Lung (tissue), 12 donors: ENCODE data around the gene PLA2G15. TPM values are rescaled to one million over a fixed set of nuclear protein-coding genes. Genes with fewer than 3 reads are reported as not detected.
A peak's percentile ranks its signal among the peaks of the same experiment; 100 is the strongest.

Experiments
- ATAC-seq: fragments of 200-7000 bp; cut with Tn5 transposase; one replicate; pipeline ENCODE4 v1.9.1; 2020; ENCODE audit warnings: moderate number of reproducible peaks; ENCODE audit not compliant: insufficient read depth, low FRiP score
- DNase-seq, 3 donors: peaks; one replicate each; pipeline ENCODE4 v3.0.0-alpha.2; 2013 to 2017
- H3K27ac ChIP-seq, 2 donors: one replicate each; pipeline ENCODE4 v1.5.1; 2013; ENCODE audit warnings: mild to moderate bottlenecking in 2 of 2, moderate library complexity in 2 of 2, control low read depth in 1 of 2, inconsistent platforms in 1 of 2, low read depth in 1 of 2, low read length in 1 of 2
- H3K27me3 ChIP-seq, 3 donors: one replicate each; pipeline ENCODE4 v1.5.1; 2013; ENCODE audit warnings: low read length in 2 of 3; ENCODE audit not compliant: control insufficient read depth in 3 of 3, insufficient read depth in 3 of 3
- H3K36me3 ChIP-seq, 4 donors: one replicate each; pipeline ENCODE4 v1.5.1; 2013; ENCODE audit warnings: low read length in 4 of 4, mild to moderate bottlenecking in 1 of 4, moderate library complexity in 1 of 4; ENCODE audit not compliant: control insufficient read depth in 4 of 4, insufficient read depth in 4 of 4
- H3K4me1 ChIP-seq, 5 donors: one replicate each; pipeline ENCODE4 v1.5.1; 2013; ENCODE audit warnings: low read length in 5 of 5, mild to moderate bottlenecking in 2 of 5, moderate library complexity in 1 of 5; ENCODE audit not compliant: control insufficient read depth in 5 of 5, insufficient read depth in 5 of 5
- H3K4me3 ChIP-seq: one replicate; pipeline ENCODE4 v1.5.1; 2013; ENCODE audit warnings: mild to moderate bottlenecking, control low read depth, moderate library complexity
- H3K9ac ChIP-seq, 2 donors: one replicate each; pipeline ENCODE4 v1.5.1; 2013; ENCODE audit warnings: low read length in 2 of 2, control low read depth in 1 of 2; ENCODE audit not compliant: insufficient read depth in 1 of 2
- H3K9me3 ChIP-seq, 4 donors: one replicate each; pipeline ENCODE4 v1.5.1; 2013; ENCODE audit warnings: low read length in 3 of 4, mild to moderate bottlenecking in 1 of 4, moderate library complexity in 1 of 4; ENCODE audit not compliant: control insufficient read depth in 4 of 4, insufficient read depth in 3 of 4
- WGBS, 2 donors: extraction: QIAGEN DNeasy Blood & Tissue Kit; methylation state at CpG; one replicate each; pipeline ENCODE4 v1.1.7; 2013; 5-methylcytosine and 5-hydroxymethylcytosine counted together
- polyA plus RNA-seq, 2 donors: library from polyadenylated mRNA; stranded (reverse); fragments of 200-250 nt; gene quantifications; one replicate each; pipeline ENCODE4 v1.2.1, GENCODE V29; 2013
- total RNA-seq, 2 donors: library from RNA; depleted of rRNA in 1 of 2; stranded (reverse); fragments of >200 nt in 1 of 2; gene quantifications; one replicate each; pipeline ENCODE4 v1.2.1, GENCODE V29; 2014 to 2021
- TF ChIP-seq, protein P1 (sequence below): IDR thresholded peaks from 2 replicates; pipeline ENCODE4 v1.5.1; 2012; ENCODE audit warnings: mild to moderate bottlenecking; ENCODE audit errors: control extremely low read depth, extremely low read depth
- donor health status: control.
- donor health status: control.
- donor health status: Bipolar disorder and iron deficiency.
- donor health status: healthy.
- donor health status: DM: yes; HTN: yes; CAD: no.

Gene PLA2G15
- total and polyA plus RNA-seq, 4 donors: 11.0 to 42.4 (median 19.6) TPM

- WGBS, 2 donors: 55 to 64% methylated on average over 5 of the region's 5 CpGs
- Histone ChIP-seq H3K9ac (no peak overlapping the region), H3K36me3 (peaks cover 0 to 16% (median 3%) of the 10 kb centered on the region in 4 donors), H3K4me3 (no peak overlapping the region), H3K27ac (peak overlapping the region in 1 of 2 donors; percentile 71), H3K27me3 (no peaks in the 10 kb centered on the region), H3K9me3 (peaks cover 0 to 1% (median 0%) of the 10 kb centered on the region in 4 donors), H3K4me1 (peaks cover 0 to 29% (median 3%) of the 10 kb centered on the region in 5 donors)
- TF ChIP-seq, protein P1, sequence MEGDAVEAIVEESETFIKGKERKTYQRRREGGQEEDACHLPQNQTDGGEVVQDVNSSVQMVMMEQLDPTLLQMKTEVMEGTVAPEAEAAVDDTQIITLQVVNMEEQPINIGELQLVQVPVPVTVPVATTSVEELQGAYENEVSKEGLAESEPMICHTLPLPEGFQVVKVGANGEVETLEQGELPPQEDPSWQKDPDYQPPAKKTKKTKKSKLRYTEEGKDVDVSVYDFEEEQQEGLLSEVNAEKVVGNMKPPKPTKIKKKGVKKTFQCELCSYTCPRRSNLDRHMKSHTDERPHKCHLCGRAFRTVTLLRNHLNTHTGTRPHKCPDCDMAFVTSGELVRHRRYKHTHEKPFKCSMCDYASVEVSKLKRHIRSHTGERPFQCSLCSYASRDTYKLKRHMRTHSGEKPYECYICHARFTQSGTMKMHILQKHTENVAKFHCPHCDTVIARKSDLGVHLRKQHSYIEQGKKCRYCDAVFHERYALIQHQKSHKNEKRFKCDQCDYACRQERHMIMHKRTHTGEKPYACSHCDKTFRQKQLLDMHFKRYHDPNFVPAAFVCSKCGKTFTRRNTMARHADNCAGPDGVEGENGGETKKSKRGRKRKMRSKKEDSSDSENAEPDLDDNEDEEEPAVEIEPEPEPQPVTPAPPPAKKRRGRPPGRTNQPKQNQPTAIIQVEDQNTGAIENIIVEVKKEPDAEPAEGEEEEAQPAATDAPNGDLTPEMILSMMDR: no peak
- no peak for ATAC-seq
- DNase-seq: no peak
These were observed 38.2 kb downstream of the PLA2G15 start for GRCh38 chr16:68283346-68283745.

GRCh38 chr16:68283801-68284598, 38.8 kb downstream of the PLA2G15 start:
- ATAC-seq (no peak), DNase-seq (no peak)
- Histone ChIP-seq H3K36me3 (peaks cover 0 to 16% (median 3%) of the 10 kb centered on the region in 4 donors), H3K27me3 (no peaks in the 10 kb centered on the region), H3K9me3 (peaks cover 0 to 1% (median 0%) of the 10 kb centered on the region in 4 donors), H3K9ac (peak overlapping the region in 1 of 2 donors; percentile 11), H3K27ac (peak overlapping the region; percentile 13 to 71), H3K4me1 (peaks cover 0 to 32% (median 3%) of the 10 kb centered on the region in 5 donors), H3K4me3 (no peak overlapping the region)
- 53 to 72% methylated on average over 9 of the region's 9 CpGs for WGBS, 2 donors
- TF ChIP-seq, protein P1: no peak

DNA sequence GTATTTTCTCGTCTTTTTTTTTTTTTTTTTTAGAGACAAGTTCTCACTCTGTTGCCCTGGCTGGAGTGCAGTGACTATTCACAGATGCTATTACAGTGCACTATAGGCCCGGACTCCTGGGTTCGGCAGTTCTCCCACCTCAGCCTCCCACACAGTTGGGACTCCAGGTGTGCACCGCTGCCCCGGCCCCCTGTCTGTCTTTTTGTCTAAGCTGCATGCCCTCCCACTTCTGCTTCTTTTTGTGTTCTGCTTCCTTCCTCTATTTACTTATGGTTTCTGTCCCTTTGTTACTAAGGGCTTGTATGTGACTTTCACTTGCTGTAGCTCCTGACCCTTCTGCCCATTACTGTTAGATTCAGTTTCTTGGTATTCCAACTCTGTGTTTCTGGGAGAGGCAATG, 39.7 kb downstream of the PLA2G15 start:
- Histone ChIP-seq H3K4me1 (peaks cover 0 to 32% (median 3%) of the 10 kb centered on the region in 5 donors), H3K4me3 (no peak overlapping the region), H3K27ac (peak overlapping the region; percentile 50 to 71), H3K9me3 (peaks cover 0 to 1% (median 0%) of the 10 kb centered on the region in 4 donors), H3K27me3 (no peaks in the 10 kb centered on the region), H3K9ac (no peak overlapping the region), H3K36me3 (peaks cover 0 to 16% (median 3%) of the 10 kb centered on the region in 4 donors)
- peak; percentile 21 for ATAC-seq
- DNase-seq: no peak
- WGBS, 2 donors: 22 to 43% methylated on average over 5 of the region's 5 CpGs
- TF ChIP-seq, protein P1: no peak
